NB4 (cell line): ENCODE data around the gene GCSH.

Experiments
- CTCF ChIP-seq: IDR thresholded peaks from one replicate; pipeline ENCODE4 v1.5.1; 2012; ENCODE audit warnings: low read depth, low read length
- MYC ChIP-seq: IDR thresholded peaks from 2 replicates; pipeline ENCODE4 v1.6.1; 2011; ENCODE audit warnings: low read depth, low read length
- POLR2A ChIP-seq: IDR thresholded peaks from 2 replicates; pipeline ENCODE4 v1.6.1; 2011; ENCODE audit warnings: mild to moderate bottlenecking; ENCODE audit not compliant: insufficient read length; ENCODE audit errors: extremely low read depth
- TF ChIP-seq, protein P1 (sequence below): IDR thresholded peaks from 2 replicates; pipeline ENCODE4 v1.6.1; 2011; ENCODE audit warnings: low read depth, low read length

DNA sequence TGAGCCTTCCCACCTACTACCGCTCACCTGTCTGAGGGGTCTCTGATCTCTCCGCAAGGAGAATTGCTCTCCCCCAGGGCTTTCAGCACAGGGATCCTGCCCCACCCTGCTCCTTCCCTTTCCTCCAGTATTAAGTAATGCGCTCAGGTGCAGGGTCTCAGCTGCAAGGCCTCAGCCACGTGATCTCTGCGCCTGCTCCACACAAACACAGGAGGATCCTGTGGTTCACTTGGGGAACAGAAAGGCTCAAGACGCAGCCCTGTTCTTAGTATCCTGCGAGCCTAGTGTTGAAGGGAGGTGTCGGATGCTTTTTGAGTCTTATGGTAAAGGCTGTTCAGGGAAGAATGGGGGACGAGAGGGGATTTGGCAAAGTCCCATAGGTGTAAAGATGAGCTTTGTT is 41.6 kb upstream of the GCSH start:
- no peak for TF ChIP-seq CTCF
- TF ChIP-seq POLR2A: no peak
- TF ChIP-seq, protein P1, sequence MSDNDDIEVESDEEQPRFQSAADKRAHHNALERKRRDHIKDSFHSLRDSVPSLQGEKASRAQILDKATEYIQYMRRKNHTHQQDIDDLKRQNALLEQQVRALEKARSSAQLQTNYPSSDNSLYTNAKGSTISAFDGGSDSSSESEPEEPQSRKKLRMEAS: no peak
- TF ChIP-seq MYC: no peak
